Activated naive CD4-positive, alpha-beta T cell treated with anti-CD3 and anti-CD28 coated beads, Interleukin-2, amount 10 ng/mL, durations not matched to agents 5 hours and 36 hours (primary cell): ENCODE data around the gene GCNT1. TPM values are rescaled to one million over a fixed set of nuclear protein-coding genes. Genes with fewer than 3 reads are reported as not detected.

Source experiments
- total RNA-seq, 2 experiments: library from RNA; stranded (reverse); gene quantifications; one replicate each; pipeline ENCODE4 v1.2.3, GENCODE V29; 2021

Gene GCNT1
- total RNA-seq = 1 to 10 TPM; 3.2 to 3.8 TPM

DNA sequence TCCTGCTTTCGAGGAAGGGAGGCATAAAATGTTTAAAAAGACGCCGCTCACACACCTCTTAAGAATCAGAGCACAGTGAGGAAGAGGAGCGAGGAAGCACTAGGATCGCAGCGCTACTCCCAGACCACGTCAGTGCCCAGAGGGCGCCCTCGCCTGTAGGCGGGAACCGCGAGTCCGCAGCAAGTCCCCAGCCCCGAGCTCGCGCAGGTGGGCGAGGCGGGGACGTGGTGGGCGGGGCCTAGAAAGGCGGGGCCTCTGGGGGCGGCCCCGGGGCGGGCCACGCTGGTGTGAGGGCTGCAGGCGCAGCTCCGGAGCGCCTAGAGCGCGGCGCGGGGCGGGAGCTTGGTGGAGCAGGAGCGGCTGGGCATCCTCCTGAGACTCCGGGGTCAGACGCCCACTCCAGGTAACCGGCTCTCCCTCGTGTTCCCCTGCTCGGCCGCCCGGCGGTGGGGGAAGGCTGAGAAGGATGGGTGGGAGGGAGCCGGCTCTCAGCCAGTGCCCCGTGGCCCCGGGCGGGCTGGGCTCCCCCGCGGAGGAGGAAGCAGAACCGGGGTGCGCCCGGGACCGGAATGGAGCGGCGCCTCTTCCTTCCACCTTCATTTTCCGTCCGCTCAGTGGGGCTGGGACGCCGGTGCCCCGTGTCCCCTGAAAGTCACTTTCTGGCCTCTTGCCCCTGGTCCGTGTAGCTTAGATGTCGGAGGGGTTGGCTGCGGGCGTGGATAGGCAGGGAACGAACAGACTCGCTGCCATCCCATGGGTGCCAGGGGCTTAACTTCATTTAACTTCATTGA, at the start of gene GCNT1:
Gene GCNT1 (plus strand): TSS at position 280 of the 791 bp plus-strand sequence. CDS start 43,200 bp downstream, outside the sequence.

Other genes starting within 250 kb of the GCNT1 start
- gene RFK, start 64.8 kb upstream of the GCNT1 start, total RNA-seq = 10 to 100 TPM; 17.7 to 19.8 TPM